ENCODE results near the gene ITGA7.

Gene ITGA7

GRCh38 chr12:55664826-55665225 is 42.9 kb downstream of the ITGA7 start:
- no peak for TF ChIP-seq CSRNP3 (CRISPR knock-in tag; IDR thresholded peaks at IDR 0.05)
- no peak for TF ChIP-seq ZFP30 (CRISPR knock-in tag; IDR thresholded peaks at IDR 0.05)
- TF ChIP-seq ZNF8 (CRISPR knock-in tag; IDR thresholded peaks at IDR 0.05), result no peak
- TF ChIP-seq PPARA (CRISPR knock-in tag; IDR thresholded peaks at IDR 0.05; ENCODE audit: borderline replicate concordance), result no peak
- no peak for TF ChIP-seq ZFP3 (CRISPR knock-in tag; IDR thresholded peaks at IDR 0.05)
- TF ChIP-seq ISL1 (CRISPR knock-in tag; IDR thresholded peaks at IDR 0.05), result no peak
- no peak for TF ChIP-seq TOX (CRISPR knock-in tag; IDR thresholded peaks at IDR 0.05; ENCODE audit: borderline replicate concordance)
- TF ChIP-seq TSHZ2 (CRISPR knock-in tag; IDR thresholded peaks at IDR 0.05), result no peak
- no peak for TF ChIP-seq CREB5 (CRISPR knock-in tag; IDR thresholded peaks at IDR 0.05; ENCODE audit: low read depth)
- no peak for TF ChIP-seq OSR1 (CRISPR knock-in tag; IDR thresholded peaks at IDR 0.05)
- TF ChIP-seq TCF4 (CRISPR knock-in tag; IDR thresholded peaks at IDR 0.05; ENCODE audit: borderline replicate concordance), result no peak
- no peak for TF ChIP-seq RARB (CRISPR knock-in tag; IDR thresholded peaks at IDR 0.05)
- no peak for TF ChIP-seq PATZ1 (CRISPR knock-in tag; IDR thresholded peaks at IDR 0.05; ENCODE audit: borderline replicate concordance)
- no peak for TF ChIP-seq BACH2 (CRISPR knock-in tag; IDR thresholded peaks at IDR 0.05; ENCODE audit: borderline replicate concordance)
- TF ChIP-seq ZC3H10 (CRISPR knock-in tag; IDR thresholded peaks at IDR 0.05), result no peak
- TF ChIP-seq POU6F1 (CRISPR knock-in tag; IDR thresholded peaks at IDR 0.05; ENCODE audit: borderline replicate concordance, low read depth), result no peak
- TF ChIP-seq ZNF70 (CRISPR knock-in tag; IDR thresholded peaks at IDR 0.05), result no peak
- no peak for TF ChIP-seq ZNF565 (CRISPR knock-in tag; conservative IDR thresholded peaks at IDR 0.05; ENCODE audit: low read depth)
- no peak for TF ChIP-seq ARNTL (CRISPR knock-in tag; IDR thresholded peaks at IDR 0.05; ENCODE audit: borderline replicate concordance, low read depth)
- no peak for TF ChIP-seq GLIS3 (CRISPR knock-in tag; IDR thresholded peaks at IDR 0.05)
- no peak for ATAC-seq

GRCh38 chr12:55663391-55663790 is 44.3 kb downstream of the ITGA7 start:
- ATAC-seq, result no peak
- TF ChIP-seq SNAI2 (CRISPR knock-in tag; IDR thresholded peaks at IDR 0.05), result no peak
- TF ChIP-seq ZNF8 (CRISPR knock-in tag; IDR thresholded peaks at IDR 0.05), result no peak
- TF ChIP-seq PATZ1 (CRISPR knock-in tag; IDR thresholded peaks at IDR 0.05; ENCODE audit: borderline replicate concordance), result no peak
- TF ChIP-seq OSR1 (CRISPR knock-in tag; IDR thresholded peaks at IDR 0.05), result no peak
- no peak for TF ChIP-seq POU6F1 (CRISPR knock-in tag; IDR thresholded peaks at IDR 0.05; ENCODE audit: borderline replicate concordance, low read depth)
- no peak for TF ChIP-seq ZNF565 (CRISPR knock-in tag; conservative IDR thresholded peaks at IDR 0.05; ENCODE audit: low read depth)
- no peak for TF ChIP-seq CSRNP3 (CRISPR knock-in tag; IDR thresholded peaks at IDR 0.05)
- no peak for TF ChIP-seq CREB5 (CRISPR knock-in tag; IDR thresholded peaks at IDR 0.05; ENCODE audit: low read depth)
- no peak for TF ChIP-seq ZFP3 (CRISPR knock-in tag; IDR thresholded peaks at IDR 0.05)
- TF ChIP-seq CSDC2 (CRISPR knock-in tag; IDR thresholded peaks at IDR 0.05), result no peak

Measured in SK-N-SH treated with all-trans-retinoic acid at 6 μM for 48 hours (cell line).